ENCODE results near the gene MYH10.

MYH10 gene

DNA sequence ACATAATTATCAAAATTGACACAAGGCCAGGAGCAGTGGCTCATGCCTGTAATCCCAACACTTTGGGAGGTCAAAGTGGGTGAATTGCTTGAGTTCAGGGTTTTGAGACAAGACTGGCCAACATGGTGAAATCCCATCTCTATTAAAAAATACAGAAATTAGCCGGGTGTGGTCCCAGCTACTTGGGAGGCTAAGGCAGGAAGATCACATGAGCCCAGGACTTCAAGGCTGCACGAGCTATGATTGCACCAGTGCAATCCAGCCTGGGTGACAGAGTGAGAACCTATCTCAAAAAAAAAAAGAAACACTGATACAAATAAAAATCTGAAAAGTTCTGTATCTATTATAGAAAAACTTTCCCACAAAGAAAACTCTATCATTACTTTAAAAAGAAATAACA lies 15.5 kb downstream of the MYH10 start:
- H3K9me3 ChIP-seq (ENCODE audit: control insufficient read depth, insufficient read depth, low read length): no peaks in the 10 kb centered on the region
- no peaks in the 10 kb centered on the region for H3F3A ChIP-seq (ENCODE audit: control insufficient read depth, insufficient read depth)
- TF ChIP-seq, protein P1, sequence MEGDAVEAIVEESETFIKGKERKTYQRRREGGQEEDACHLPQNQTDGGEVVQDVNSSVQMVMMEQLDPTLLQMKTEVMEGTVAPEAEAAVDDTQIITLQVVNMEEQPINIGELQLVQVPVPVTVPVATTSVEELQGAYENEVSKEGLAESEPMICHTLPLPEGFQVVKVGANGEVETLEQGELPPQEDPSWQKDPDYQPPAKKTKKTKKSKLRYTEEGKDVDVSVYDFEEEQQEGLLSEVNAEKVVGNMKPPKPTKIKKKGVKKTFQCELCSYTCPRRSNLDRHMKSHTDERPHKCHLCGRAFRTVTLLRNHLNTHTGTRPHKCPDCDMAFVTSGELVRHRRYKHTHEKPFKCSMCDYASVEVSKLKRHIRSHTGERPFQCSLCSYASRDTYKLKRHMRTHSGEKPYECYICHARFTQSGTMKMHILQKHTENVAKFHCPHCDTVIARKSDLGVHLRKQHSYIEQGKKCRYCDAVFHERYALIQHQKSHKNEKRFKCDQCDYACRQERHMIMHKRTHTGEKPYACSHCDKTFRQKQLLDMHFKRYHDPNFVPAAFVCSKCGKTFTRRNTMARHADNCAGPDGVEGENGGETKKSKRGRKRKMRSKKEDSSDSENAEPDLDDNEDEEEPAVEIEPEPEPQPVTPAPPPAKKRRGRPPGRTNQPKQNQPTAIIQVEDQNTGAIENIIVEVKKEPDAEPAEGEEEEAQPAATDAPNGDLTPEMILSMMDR (IDR thresholded peaks at IDR 0.05; ENCODE audit: low read depth, low read length, poor library complexity, severe bottlenecking): no peak
- no peak for TF ChIP-seq EZH2phosphoT487 (IDR thresholded peaks at IDR 0.05; ENCODE audit: borderline replicate concordance, low read length)
- H3K79me2 ChIP-seq (ENCODE audit: control insufficient read depth, low read length): peaks cover 47% of the 10 kb centered on the region
- no peaks in the 10 kb centered on the region for H3K9me2 ChIP-seq (replicated peaks; ENCODE audit: control insufficient read depth, low read length)
- no peak overlapping the region for H3K4me2 ChIP-seq (ENCODE audit: low read length)
- H3K4me3 ChIP-seq (ENCODE audit: low read length): no peak overlapping the region
- no peaks in the 10 kb centered on the region for H3K4me1 ChIP-seq (ENCODE audit: control insufficient read depth, low read length)
- H3K27ac ChIP-seq (ENCODE audit: low read depth, low read length): no peak overlapping the region
- H3K27me3 ChIP-seq (ENCODE audit: control insufficient read depth, low read length): no peaks in the 10 kb centered on the region
- H3K36me3 ChIP-seq (ENCODE audit: control insufficient read depth, low read length): no peaks in the 10 kb centered on the region
- 0 out of 2 replicates have a peak, but pooled peaks cover 3% of the 10 kb centered on the region for H4K20me1 ChIP-seq (ENCODE audit: control insufficient read depth, insufficient read depth, low read depth, low read length)

DNA sequence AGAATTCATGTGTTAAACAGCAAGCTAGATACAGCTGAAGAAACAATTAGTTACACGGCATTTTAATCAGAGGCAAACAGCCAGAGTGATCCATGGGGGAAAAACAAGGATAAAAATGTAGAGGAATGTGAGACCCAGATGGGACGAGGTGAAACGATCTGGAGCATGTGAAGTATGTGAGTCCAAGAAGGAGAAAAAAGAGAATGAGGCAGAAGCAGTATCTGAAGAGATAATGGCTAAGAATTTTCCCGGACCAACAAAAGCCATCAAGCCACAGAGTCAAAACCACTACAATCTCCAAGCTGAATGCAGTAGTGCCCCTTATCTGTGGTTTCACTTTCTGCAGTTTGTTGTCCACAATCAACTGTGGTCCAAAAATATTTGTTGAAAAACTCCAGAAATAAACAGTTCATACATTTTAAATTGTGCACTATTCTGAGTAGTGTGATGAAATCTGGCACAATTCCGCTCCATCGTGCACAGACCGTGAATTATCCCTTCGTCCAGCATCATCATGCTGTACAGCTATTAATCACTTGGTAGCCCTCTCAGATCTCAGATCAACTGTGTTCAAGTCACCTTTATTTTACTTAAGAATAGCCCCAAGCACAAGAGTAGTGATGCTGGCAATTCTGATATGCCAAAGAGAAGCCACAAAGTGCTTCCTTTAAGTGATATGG lies 18.8 kb downstream of the MYH10 start:
- H3K4me3 ChIP-seq (ENCODE audit: low read length): no peak overlapping the region
- H3K4me2 ChIP-seq (ENCODE audit: low read length): no peak overlapping the region

GRCh38 chr17:8611137-8611536 lies 19.4 kb downstream of the MYH10 start:
- Histone ChIP-seq H3K4me2 (ENCODE audit: low read length) (no peak overlapping the region), H3K9me2 (replicated peaks; ENCODE audit: control insufficient read depth, low read length) (no peaks in the 10 kb centered on the region), H3K27ac (ENCODE audit: low read depth, low read length) (no peak overlapping the region), H3K4me3 (ENCODE audit: low read length) (no peak overlapping the region), H3K79me2 (ENCODE audit: control insufficient read depth, low read length) (peaks cover 39% of the 10 kb centered on the region), H3K27me3 (ENCODE audit: control insufficient read depth, low read length) (no peaks in the 10 kb centered on the region), H3F3A (ENCODE audit: control insufficient read depth, insufficient read depth) (no peaks in the 10 kb centered on the region), H3K36me3 (ENCODE audit: control insufficient read depth, low read length) (no peaks in the 10 kb centered on the region), H3K4me1 (ENCODE audit: control insufficient read depth, low read length) (no peaks in the 10 kb centered on the region), H3K9me3 (ENCODE audit: control insufficient read depth, insufficient read depth, low read length) (no peaks in the 10 kb centered on the region), H4K20me1 (ENCODE audit: control insufficient read depth, insufficient read depth, low read depth, low read length) (0 out of 2 replicates have a peak, but pooled peaks cover 3% of the 10 kb centered on the region)
- no peak for TF ChIP-seq EZH2phosphoT487 (IDR thresholded peaks at IDR 0.05; ENCODE audit: borderline replicate concordance, low read length)
- TF ChIP-seq, protein P1 (IDR thresholded peaks at IDR 0.05; ENCODE audit: low read depth, low read length, poor library complexity, severe bottlenecking): no peak

More for the DNA sequence above, 18.8 kb downstream of the MYH10 start:
- H4K20me1 ChIP-seq (ENCODE audit: control insufficient read depth, insufficient read depth, low read depth, low read length): 0 out of 2 replicates have a peak, but pooled peaks cover 3% of the 10 kb centered on the region
- H3K9me2 ChIP-seq (replicated peaks; ENCODE audit: control insufficient read depth, low read length): no peaks in the 10 kb centered on the region
- H3K27ac ChIP-seq (ENCODE audit: low read depth, low read length): no peak overlapping the region
- TF ChIP-seq, protein P1 (IDR thresholded peaks at IDR 0.05; ENCODE audit: low read depth, low read length, poor library complexity, severe bottlenecking): no peak
- no peak for TF ChIP-seq EZH2phosphoT487 (IDR thresholded peaks at IDR 0.05; ENCODE audit: borderline replicate concordance, low read length)
- H3F3A ChIP-seq (ENCODE audit: control insufficient read depth, insufficient read depth): no peaks in the 10 kb centered on the region
- H3K36me3 ChIP-seq (ENCODE audit: control insufficient read depth, low read length): no peaks in the 10 kb centered on the region
- H3K9me3 ChIP-seq (ENCODE audit: control insufficient read depth, insufficient read depth, low read length): no peaks in the 10 kb centered on the region
- H3K79me2 ChIP-seq (ENCODE audit: control insufficient read depth, low read length): peaks cover 39% of the 10 kb centered on the region
- no peaks in the 10 kb centered on the region for H3K27me3 ChIP-seq (ENCODE audit: control insufficient read depth, low read length)
- H3K4me1 ChIP-seq (ENCODE audit: control insufficient read depth, low read length): no peaks in the 10 kb centered on the region
